ENCODE data around the gene PNPLA7.

Gene PNPLA7

DNA sequence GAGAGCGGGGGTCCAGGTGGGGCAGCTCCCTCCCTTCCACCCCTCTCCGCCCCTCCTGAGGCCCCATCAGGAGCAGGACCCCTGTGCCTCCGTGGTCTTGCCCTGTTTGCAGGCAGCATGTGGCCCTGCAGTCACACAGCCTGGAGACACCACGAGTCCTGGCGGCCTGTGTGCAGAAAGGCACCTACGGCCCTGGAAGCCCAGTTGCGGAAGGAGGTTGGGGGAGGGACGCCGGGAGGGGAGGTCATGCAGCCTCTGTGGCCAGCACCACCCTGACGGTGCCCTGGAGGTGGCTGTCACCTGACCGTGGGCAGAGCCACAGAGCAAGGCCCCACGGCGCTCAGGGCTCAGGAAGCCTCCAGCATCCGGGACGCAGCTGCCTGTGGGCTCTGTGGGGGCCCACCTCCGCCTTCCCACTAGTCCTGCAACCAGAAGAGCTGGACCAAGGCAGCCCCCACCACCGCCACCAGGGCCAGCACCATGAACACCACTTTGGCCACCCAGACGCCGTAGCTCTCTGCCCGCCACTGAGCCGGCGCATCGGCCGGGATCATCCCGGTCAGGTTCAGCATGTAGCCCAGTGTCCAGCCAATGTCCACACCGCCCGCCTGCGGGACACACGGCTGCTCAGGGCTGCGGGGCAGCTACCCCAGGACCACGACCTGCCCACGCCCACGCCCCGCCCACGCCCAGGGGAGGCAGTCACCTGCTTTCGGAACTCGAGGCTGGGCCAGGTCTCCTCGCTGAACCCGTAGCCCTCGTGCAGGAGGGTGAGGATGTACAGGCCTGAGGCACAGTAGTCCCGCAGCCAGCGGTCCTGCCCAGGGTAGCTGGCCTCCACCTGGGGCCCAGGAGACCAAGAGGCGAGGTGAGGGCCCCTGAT is 115.5 kb downstream of the PNPLA7 start:
- DNase-seq (ENCODE audit: low spot score) = no peak

- DNase-seq (ENCODE audit: low spot score) = no peak
These were observed 116.2 kb downstream of the PNPLA7 start for GRCh38 chr9:137433916-137434431.

DNA sequence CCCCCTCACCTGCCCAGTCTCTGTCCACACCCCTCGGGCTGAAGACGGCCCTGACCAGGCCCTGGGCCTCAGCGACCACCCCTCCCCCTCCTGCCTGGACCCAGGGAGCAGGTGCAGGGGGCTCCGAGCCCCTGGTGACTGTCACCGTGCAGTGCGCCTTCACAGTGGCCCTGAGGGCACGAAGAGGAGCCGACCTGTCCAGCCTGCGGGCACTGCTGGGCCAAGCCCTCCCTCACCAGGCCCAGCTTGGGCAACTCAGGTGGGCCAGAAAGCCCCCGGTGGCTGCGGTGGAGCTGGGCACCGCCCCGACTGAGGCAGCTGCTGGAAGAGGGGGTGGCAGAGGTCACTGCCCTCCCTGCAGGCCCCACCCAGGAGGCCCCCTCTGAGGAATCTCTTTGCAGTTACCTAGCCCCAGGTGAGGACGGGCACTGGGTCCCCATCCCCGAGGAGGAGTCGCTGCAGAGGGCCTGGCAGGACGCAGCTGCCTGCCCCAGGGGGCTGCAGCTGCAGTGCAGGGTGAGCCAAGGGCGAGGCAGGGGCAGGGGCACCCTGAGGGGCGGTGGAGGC is 116.8 kb downstream of the PNPLA7 start:
- DNase-seq (ENCODE audit: low spot score) = no peak

- DNase-seq (ENCODE audit: low spot score) = no peak
These were observed 117.4 kb downstream of the PNPLA7 start for GRCh38 chr9:137432687-137433348.

DNA sequence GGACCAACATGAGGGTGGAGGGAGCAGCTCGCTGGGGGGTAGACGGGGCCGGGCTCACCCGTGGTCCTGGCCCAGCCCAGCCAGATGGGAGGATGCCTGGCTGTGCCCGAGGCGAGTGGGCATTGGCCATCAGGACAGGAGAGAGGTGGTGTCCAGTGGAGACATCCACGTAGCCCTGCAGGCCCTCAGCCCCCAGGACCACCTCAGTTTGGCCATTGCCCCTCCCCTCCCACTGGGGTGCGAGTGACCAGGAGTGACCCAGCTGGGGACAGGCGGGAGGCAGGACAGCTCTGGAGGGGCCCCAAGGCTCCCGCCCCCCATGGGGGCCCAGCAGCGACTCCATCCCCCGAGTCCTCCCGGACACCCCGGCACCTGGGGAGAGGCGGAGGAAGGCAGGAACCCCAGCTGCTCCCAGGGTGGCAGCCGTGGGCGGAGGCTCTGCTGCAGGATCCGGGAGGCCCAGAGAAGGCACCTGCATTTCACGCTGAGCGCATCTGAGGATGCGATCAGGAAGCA is 118.7 kb downstream of the PNPLA7 start:
- DNase-seq (ENCODE audit: low spot score) = no peak

- no peak for DNase-seq (ENCODE audit: low spot score)
These were observed 119.3 kb downstream of the PNPLA7 start for GRCh38 chr9:137430723-137431415.

- no peak for DNase-seq (ENCODE audit: low spot score)
These were observed 120.1 kb downstream of the PNPLA7 start for GRCh38 chr9:137429974-137430722.

DNA sequence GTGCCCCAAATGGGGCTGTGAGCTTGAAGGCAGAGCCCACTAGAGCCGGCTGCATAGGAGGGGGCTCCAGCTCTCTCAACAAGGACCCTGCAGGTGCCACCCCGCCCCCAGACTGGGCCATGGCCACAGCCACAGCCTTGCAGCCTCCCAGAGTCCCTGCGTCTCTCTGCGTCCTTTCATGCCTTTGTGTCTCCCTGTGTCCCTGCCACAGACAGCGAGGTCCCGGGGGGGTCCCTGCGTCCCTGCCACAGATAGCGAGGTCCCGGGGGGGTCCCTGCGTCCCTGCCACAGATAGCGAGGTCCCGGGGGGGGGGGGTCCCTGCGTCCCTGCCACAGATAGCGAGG is 120.7 kb downstream of the PNPLA7 start:
- DNase-seq (ENCODE audit: low spot score) = no peak

DNA sequence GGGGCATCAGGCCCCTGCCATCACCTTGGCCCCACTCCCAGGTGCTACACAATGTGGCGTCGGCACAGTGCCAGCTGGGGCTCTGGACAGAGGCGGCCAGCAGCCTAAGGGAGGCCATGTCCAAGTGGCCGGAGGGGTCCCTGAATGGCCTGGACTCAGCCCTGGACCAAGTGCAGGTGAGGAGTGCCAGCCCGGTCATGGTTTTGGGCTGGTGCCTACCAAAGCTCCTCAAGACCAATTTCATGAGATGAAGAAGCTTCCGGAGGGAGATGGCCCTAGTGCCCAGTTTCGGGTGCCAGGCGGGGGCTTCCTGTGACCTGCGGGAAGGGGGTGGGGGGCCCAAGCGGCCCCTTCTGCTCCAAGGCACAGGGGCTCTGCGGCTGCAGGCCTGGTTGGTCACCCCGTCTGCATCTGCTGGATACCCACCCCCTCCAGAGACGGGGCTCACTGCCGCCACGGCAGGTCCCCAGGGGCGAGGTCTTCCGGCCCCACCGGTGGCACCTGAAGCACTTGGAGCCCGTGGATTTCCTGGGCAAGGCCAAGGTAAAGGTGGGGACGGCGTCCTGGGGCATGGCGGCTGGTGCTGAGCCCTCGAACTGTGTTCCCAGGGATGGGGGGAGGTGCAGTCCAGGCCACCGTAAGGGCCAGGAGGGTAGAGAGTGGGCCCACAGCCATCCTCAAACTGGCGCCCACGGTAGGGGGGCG is 121.2 kb downstream of the PNPLA7 start:
- DNase-seq (ENCODE audit: low spot score) = no peak

DNA sequence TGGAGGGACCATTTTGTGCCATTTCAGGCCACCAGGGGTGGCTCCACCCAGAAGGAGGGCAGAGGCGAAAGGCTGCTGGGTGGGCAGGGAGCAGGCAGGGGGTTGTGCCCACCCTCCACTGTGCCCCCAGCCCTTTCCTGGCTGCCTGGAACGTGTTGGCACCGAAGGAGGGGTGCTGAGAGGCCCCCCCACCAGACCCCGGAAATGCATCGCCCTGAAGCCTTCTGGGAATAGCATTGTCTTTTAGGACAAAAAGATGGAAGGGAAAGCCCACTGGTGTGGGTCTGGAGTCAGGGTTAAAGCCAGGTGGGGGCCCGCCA is 121.9 kb downstream of the PNPLA7 start:
- DNase-seq (ENCODE audit: low spot score) = no peak

DNA sequence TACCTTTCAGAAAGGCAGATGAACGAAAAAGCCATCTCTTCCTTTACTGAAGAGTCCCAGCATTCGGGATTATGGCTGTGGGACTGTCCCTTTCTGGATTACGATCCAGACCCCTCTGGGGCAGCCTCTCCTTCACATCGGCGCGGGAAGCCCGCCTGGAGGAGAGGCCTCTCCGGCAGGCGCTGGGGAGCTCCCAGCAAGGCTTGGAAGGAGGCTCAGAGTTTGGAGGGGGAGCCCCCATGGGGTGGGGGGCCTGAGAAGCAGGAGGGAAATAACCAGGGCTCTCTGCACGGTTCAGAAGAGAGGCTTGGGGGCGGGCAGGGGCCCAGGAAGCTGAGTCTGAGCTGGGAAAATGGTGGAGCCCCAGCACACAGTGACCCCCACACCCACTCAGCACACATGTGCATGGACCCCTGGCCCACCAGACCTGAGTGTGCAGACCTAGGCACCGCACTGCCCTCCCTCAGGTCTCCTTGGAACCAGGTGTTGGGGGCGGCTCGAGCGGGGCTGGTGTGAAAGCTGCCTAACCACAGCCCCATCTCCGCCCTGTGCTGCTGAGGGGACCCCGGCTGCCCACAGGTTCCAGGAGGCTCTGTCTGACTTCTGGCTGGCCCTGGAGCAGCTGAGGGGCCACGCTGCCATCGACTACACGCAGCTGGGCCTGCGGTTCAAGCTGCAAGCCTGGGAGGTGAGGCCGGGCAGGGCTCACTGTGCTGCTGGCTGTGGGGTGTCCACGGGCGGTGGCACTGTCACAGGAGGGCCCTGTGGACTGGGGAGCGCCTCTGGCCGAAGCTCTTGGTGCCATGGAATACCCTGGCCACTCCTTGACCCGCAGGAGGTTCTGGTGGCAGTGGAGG is 122.5 kb downstream of the PNPLA7 start:
- no peak for DNase-seq (ENCODE audit: low spot score)

DNA sequence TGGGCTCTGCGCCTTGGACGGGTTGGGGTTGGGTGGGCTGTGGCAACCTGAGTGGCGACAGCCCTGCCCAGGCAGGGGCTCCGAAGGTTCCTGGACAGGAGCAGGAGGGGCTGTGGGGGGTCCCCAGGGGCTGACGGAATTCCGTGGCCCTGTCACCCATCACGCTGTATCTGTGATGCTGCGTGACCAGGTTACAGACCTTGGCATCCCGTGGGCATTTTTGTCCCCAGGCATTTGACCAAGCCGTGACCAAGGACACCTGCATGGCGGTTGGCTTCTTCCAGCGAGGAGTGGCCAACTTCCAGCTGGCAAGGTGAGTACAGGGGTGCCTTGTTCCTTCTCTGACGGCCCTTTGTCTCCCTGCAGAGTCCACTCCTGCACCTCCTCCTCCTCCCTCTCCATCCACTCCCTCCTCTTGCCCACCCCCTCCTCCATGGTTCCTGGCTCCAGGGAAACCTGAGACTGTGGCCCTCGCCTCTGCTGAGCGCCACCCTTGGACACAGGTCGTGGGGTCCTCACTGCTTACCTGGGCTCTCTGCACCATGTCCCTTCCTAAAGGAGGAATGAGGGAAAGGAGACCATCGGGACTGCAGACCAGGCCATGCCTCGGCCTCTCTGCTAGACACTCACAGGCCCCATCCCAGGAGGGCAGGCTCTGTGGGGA is 124.1 kb downstream of the PNPLA7 start:
- no peak for DNase-seq (ENCODE audit: low spot score)

DNA sequence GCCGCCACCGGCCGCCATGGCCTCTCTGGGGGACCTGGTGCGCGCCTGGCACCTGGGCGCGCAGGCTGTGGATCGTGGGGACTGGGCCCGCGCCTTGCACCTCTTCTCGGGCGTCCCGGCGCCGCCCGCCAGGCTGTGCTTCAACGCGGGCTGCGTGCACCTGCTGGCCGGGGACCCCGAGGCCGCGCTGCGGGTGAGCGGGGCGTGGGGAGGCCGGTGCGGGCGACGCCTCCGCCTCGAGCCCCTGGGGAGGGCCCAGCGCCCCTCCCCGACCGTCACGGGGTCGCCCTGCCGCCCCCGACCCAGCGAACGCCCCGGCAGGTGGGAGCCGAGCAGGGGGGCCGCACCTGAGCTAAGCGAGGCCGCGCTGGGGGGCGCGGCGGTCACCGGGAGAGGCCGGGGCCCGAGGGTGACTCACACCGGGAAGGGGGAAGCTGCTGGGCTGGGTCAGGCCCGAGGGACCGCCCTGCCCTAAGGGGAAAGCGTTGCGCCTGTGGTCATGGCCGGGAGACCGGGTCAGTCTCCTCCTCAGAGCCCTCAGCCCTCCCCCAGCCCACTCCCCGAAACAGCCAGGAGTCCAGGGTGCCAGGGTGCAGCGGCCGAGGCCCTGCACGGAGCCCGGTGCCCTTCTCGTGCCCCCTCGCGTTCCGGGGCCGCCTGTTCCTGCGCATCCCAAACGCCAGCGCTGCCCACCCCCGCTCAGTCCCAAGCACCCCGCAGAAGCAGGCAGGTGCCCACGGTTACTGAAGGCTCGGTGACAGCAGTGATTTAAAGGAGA is 126.5 kb downstream of the PNPLA7 start:
- DNase-seq (ENCODE audit: low spot score) = peak; percentile 41

DNA sequence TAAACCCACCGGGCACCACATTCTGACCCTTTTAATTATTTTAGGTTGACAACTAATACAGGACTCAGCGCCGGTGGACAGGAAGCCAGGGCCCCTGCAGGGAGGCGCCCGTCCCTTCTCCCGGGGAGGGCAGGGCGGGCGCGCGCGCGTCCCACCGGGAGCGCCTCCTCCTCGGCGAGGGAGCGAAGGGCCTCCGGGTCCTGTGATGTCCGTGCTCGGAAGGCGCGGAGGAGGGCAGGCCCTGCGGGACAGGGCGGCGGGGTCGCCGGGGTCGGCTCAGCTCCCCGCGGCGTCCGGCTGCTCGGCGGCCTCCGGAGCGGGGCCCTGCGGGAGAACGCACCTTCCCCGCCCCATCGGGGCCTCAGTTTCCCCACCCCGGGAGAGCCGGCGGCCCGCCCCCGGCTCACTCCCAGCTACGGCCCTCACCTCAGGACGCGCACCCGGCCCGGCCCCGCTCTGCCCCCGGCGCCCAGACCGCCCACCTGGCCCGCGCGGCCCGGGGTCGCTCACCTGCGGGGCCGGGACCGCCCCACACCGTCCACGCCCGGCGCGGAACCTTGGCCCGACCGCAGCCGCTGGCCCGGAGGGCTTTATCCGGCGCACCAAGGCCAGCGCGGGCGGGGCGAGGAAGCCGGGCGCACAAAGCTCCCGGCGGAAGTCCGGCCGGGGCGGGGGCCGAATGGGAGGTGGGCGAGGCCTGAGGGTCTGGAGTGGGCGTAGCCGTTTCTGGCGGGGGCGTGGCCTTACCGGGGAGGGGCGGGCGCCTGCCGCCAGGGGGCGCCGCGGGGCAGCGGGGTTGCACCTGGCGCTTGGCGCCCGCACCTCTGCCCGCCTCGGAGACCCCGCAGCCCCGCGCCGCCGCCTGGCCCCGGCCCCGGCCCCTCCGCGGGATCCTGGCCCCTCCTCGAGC is 127.3 kb downstream of the PNPLA7 start, which contains the start of the genes EXD3 and NOXA1:
TSS of gene EXD3 (minus strand) at position 559 of the 910 bp plus-strand sequence. CDS start 27,805 bp downstream, outside the sequence.
TSS of gene NOXA1 (plus strand) at position 790 of the 910 bp plus-strand sequence. CDS start 137 bp downstream, outside the sequence.
- peak; percentile 98 for DNase-seq (ENCODE audit: low spot score)

GRCh38 chr9:137421838-137422603 is 128.2 kb downstream of the PNPLA7 start:
- no peak for DNase-seq (ENCODE audit: low spot score)

All from AG20443 (cell line).